Neural progenitor cell (in vitro differentiated cells): Measurements from ENCODE around the gene TCF25. TPM values are rescaled to one million over a fixed set of nuclear protein-coding genes. Genes with fewer than 3 reads are reported as not detected.

ENCODE experiments used
- DNase-seq: peaks from one replicate; pipeline ENCODE4 v3.0.0-alpha.2; 2016; ENCODE audit warnings: low spot score
- H2AFZ ChIP-seq: fragments of 200-600 bp; sonication (generic); replicated peaks from 2 replicates; pipeline ENCODE4 v1.6.1; 2016; ENCODE audit warnings: antibody characterized with exemption
- H3F3A ChIP-seq: fragments of 200-600 bp; sonication (generic); 2 replicates; pipeline ENCODE4 v1.6.1; 2016; ENCODE audit warnings: antibody characterized with exemption, low read depth
- H3K27ac ChIP-seq: fragments of 200-600 bp; sonication (generic); 2 replicates; pipeline ENCODE4 v1.5.1; 2016; ENCODE audit warnings: mild to moderate bottlenecking
- H3K27me3 ChIP-seq: fragments of 200-600 bp; sonication (generic); 2 replicates; pipeline ENCODE4 v1.6.1; 2016; ENCODE audit warnings: mild to moderate bottlenecking, moderate library complexity
- H3K36me3 ChIP-seq: fragments of 200-600 bp; sonication (generic); 2 replicates; pipeline ENCODE4 v1.5.1; 2016
- H3K4me1 ChIP-seq: fragments of 200-600 bp; sonication (generic); 2 replicates; pipeline ENCODE4 v1.6.1; 2016; ENCODE audit warnings: mixed run types
- H3K4me2 ChIP-seq: fragments of 200-600 bp; sonication (generic); 2 replicates; pipeline ENCODE4 v1.6.1; 2016
- H3K4me3 ChIP-seq: fragments of 200-600 bp; sonication (generic); 2 replicates; pipeline ENCODE4 v1.5.1; 2016
- H3K79me2 ChIP-seq: fragments of 200-600 bp; sonication (generic); 2 replicates; pipeline ENCODE4 v1.6.1; 2016; ENCODE audit warnings: low read depth
- H3K9ac ChIP-seq: fragments of 200-600 bp; sonication (generic); 2 replicates; pipeline ENCODE4 v1.6.1; 2016
- H3K9me3 ChIP-seq: fragments of 200-600 bp; sonication (generic); 2 replicates; pipeline ENCODE4 v1.5.1; 2016; ENCODE audit warnings: low read depth
- H4K20me1 ChIP-seq: fragments of 200-600 bp; sonication (generic); 2 replicates; pipeline ENCODE4 v1.6.1; 2016; ENCODE audit warnings: low read depth
- H3K27ac Mint-ChIP-seq: 3 replicates; pipeline ENCODE4 v1.8.0; 2021; ENCODE audit warnings: mixed read lengths
- H3K27me3 Mint-ChIP-seq: 2 replicates; pipeline ENCODE4 v1.8.0; 2022; ENCODE audit warnings: low read depth, mild to moderate bottlenecking, inconsistent platforms, moderate library complexity, mixed read lengths; ENCODE audit not compliant: insufficient read depth
- H3K36me3 Mint-ChIP-seq: 3 replicates; pipeline ENCODE4 v1.8.0; 2021; ENCODE audit warnings: mixed read lengths
- H3K4me1 Mint-ChIP-seq: 3 replicates; pipeline ENCODE4 v1.8.0; 2021; ENCODE audit warnings: mixed read lengths
- H3K4me3 Mint-ChIP-seq: 3 replicates; pipeline ENCODE4 v1.8.0; 2021; ENCODE audit warnings: mild to moderate bottlenecking, moderate library complexity, mixed read lengths
- H3K9me3 Mint-ChIP-seq: 3 replicates; pipeline ENCODE4 v1.8.0; 2020; ENCODE audit warnings: mixed read lengths
- CTCF ChIP-seq: fragments of 200-600 bp; sonication (generic); IDR thresholded peaks from 2 replicates; pipeline ENCODE4 v1.5.1; 2017; ENCODE audit warnings: antibody characterized with exemption, mild to moderate bottlenecking
- EZH2 ChIP-seq: fragments of 200-600 bp; sonication (generic); IDR thresholded peaks from 2 replicates; pipeline ENCODE4 v1.6.1; 2017; ENCODE audit warnings: antibody characterized with exemption, mild to moderate bottlenecking, moderate library complexity
- EZH2phosphoT487 ChIP-seq: fragments of 200-600 bp; sonication (generic); IDR thresholded peaks from 2 replicates; pipeline ENCODE4 v1.6.1; 2017; ENCODE audit warnings: antibody characterized with exemption
- total RNA-seq: library from RNA; depleted of rRNA; stranded (reverse); fragments of >200 nt; gene quantifications from 2 replicates; pipeline ENCODE4 v1.2.3, GENCODE V29; 2015; ENCODE audit warnings: low replicate concordance

TCF25 gene
- total RNA-seq, 1 donor from 2014 or later, result 95.6 TPM

GRCh38 chr16:89955001-89955685 is 81.8 kb downstream of the TCF25 start:
- Histone ChIP-seq H3K4me3 (no peak overlapping the region), H4K20me1 (peaks cover 17% of the 10 kb centered on the region), H3K9ac (no peak overlapping the region), H3K27me3 (no peaks in the 10 kb centered on the region), H3F3A (no peaks in the 10 kb centered on the region), H3K27ac (no peak overlapping the region), H3K79me2 (no peaks in the 10 kb centered on the region), H2AFZ (no peak overlapping the region), H3K4me2 (no peak overlapping the region), H3K4me1 (no peaks in the 10 kb centered on the region), H3K9me3 (no peaks in the 10 kb centered on the region), H3K36me3 (no peaks in the 10 kb centered on the region)
- peaks cover 8% of the 10 kb centered on the region for H3K27me3 Mint-ChIP-seq
- DNase-seq, result no peak
- no peak for TF ChIP-seq CTCF
- TF ChIP-seq EZH2phosphoT487, result no peak
- TF ChIP-seq EZH2, result no peak
- H3K4me3 Mint-ChIP-seq, result no peak overlapping the region
- peaks cover 14% of the 10 kb centered on the region for H3K36me3 Mint-ChIP-seq
- H3K4me1 Mint-ChIP-seq, result peaks cover 3% of the 10 kb centered on the region
- no peaks in the 10 kb centered on the region for H3K9me3 Mint-ChIP-seq
- H3K27ac Mint-ChIP-seq, result no peak overlapping the region

DNA sequence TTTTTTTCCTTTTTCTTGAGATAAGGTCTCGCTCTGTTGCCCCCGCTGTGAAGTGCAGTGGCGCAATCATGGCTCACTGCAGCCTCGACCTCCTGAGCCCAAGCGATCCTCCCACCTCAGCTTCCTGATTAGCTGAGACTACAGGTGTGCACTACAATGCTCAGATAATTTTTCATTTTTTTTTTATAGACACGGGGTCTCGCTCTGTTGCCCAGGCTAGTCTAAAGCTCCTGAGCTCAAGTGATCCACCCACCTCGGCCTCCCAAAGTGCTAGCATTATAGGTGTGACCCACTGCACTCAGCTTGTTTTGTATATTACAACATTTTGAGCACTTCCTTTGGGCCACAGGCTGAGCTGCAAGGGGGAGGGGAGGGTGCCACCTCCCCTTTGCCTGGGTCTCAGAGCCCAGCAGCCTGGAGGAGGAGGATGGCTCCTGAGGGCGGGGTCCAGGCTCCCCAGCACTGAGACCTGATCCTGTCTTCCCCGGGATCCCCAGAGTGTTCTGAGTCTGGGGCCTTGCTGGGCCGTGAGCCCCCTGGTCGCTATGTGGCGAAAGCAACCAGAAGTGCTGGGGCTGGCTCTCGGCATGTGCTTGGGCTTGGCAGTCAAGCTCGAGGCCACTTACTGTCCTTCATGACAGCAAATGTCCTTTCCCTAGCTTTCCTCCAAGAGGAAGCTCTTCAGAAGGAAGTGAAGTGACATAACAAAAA is 83.3 kb downstream of the TCF25 start:
- Histone ChIP-seq H3K9me3 (no peaks in the 10 kb centered on the region), H3F3A (no peaks in the 10 kb centered on the region), H3K36me3 (no peaks in the 10 kb centered on the region), H3K27ac (no peak overlapping the region), H3K79me2 (no peaks in the 10 kb centered on the region), H2AFZ (no peak overlapping the region), H4K20me1 (peaks cover 5% of the 10 kb centered on the region), H3K4me3 (no peak overlapping the region), H3K4me1 (no peaks in the 10 kb centered on the region), H3K27me3 (no peaks in the 10 kb centered on the region), H3K9ac (no peak overlapping the region), H3K4me2 (no peak overlapping the region)
- no peak for TF ChIP-seq CTCF
- TF ChIP-seq EZH2, result no peak
- TF ChIP-seq EZH2phosphoT487, result no peak
- H3K4me3 Mint-ChIP-seq, result no peak overlapping the region
- H3K4me1 Mint-ChIP-seq, result no peaks in the 10 kb centered on the region
- no peak overlapping the region for H3K27ac Mint-ChIP-seq
- peaks cover 2% of the 10 kb centered on the region for H3K27me3 Mint-ChIP-seq
- H3K9me3 Mint-ChIP-seq, result no peaks in the 10 kb centered on the region
- DNase-seq, result no peak
- peaks cover 16% of the 10 kb centered on the region for H3K36me3 Mint-ChIP-seq

- TF ChIP-seq EZH2, result no peak
- TF ChIP-seq CTCF, result no peak
- TF ChIP-seq EZH2phosphoT487, result no peak
- peaks cover 2% of the 10 kb centered on the region for H3K27me3 Mint-ChIP-seq
- Histone ChIP-seq H3K79me2 (no peaks in the 10 kb centered on the region), H3K9ac (no peak overlapping the region), H3K27me3 (no peaks in the 10 kb centered on the region), H4K20me1 (peaks cover 5% of the 10 kb centered on the region), H3K4me1 (no peaks in the 10 kb centered on the region), H3K4me3 (no peak overlapping the region), H3K27ac (no peak overlapping the region), H3F3A (no peaks in the 10 kb centered on the region), H2AFZ (no peak overlapping the region), H3K36me3 (no peaks in the 10 kb centered on the region), H3K9me3 (no peaks in the 10 kb centered on the region), H3K4me2 (no peak overlapping the region)
- H3K4me1 Mint-ChIP-seq, result no peaks in the 10 kb centered on the region
- no peaks in the 10 kb centered on the region for H3K9me3 Mint-ChIP-seq
- DNase-seq, result no peak
- H3K4me3 Mint-ChIP-seq, result no peak overlapping the region
- peaks cover 16% of the 10 kb centered on the region for H3K36me3 Mint-ChIP-seq
- no peak overlapping the region for H3K27ac Mint-ChIP-seq
Observed at GRCh38 chr16:89957216-89957785, 83.9 kb downstream of the TCF25 start.
